GM21360 (cell line): Measurements from ENCODE around the gene IL27RA.

Experiments
- ATAC-seq: cut with Tn5 transposase; IDR thresholded peaks from one replicate; pipeline ENCODE4 v1.9.1; 2021; ENCODE audit warnings: mild to moderate bottlenecking, moderate library complexity; ENCODE audit not compliant: unreplicated experiment

The IL27RA gene

DNA sequence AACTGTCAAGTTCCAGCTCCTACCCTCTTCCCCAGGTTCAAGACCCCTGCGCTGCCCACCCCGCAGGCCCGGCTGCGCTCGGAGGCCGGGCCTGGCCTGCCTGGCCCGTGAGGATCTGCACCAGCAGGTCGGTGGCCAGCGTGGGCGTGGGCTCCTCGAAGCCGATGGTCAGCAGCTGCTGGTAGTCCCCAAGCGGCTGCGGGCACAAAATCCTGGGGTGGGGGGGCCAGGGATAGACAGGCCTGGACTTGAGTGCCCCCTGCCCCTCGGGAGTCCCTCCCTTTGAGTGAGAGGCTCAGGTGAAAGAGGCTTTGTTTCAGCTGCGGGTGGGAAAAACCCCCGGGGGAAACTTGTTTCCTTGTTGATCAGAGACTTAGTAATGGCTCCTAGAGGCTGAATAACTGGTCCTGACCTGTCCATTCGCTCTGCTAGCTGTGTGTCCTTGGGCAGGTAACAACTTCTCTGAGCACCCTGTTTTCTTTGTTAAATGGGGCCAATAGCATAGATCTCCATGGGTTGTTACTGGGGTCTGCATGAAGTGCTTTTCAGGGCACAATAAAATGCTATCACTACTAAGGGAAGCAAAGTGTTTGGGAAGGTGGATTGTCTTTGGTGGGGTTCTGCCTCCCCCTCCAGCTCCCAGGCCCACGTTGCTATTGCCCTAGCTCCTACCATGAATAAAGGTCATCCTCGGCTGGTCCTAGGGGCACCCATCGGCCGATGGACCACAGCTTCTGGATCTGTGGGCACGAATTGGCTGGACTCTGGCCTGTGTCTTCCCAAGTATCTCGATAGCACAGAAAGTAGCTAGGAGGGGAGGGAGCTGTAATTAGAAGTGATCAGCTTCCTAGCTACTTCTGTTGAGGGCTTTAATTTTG lies 50.5 kb downstream of the IL27RA start:
- ATAC-seq = peak; percentile 25

DNA sequence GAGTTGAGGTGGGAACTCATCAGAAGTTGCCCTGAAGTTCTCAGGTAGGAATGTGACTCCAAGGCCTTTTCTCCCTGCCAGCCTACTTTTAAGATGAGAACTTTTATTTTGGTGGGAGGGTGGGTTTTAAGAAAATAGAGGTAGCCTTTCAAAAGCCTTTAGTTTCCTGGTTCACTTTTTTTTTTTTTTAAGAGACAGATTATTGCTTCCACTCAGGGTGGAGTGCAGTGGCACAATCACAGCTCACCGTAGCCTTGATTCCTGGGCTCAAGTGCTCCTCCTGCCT lies 51.1 kb downstream of the IL27RA start:
- ATAC-seq = no peak

DNA sequence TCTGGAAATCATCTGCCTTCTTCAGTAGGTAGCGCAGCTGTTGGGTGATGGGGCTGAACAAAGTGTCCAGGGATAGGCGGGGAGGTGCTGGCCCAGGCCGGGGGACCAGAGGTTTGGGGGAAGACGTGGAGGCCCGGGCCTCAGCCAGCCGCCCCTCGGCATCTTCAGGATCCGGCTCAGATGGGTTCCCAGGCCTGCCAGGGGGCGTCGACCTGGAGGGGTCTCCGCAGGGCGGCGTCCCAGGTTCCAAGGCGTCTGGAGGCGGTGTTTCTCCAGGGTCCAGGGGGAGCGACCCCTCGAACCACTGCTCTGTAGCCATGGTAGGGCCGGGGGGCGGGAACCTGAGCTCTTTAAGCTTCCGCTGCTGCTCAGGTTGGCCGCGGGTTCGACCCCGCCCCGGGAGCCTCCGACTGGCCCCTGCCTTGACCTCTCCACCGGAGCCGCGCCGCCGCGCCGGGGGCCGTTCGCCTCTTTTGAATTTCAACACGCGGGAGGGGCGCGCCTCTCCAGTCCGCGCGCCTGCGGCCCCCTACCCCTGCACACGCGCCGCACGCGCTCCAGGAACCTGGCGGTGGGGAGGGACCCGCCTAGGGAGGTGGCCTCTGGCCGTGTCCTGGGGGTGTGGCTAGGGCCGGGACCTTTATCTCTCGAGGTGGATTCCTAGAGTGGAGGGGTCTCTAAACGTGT lies 53.9 kb downstream of the IL27RA start, which contains the start of gene C19orf67:
C19orf67 (minus strand) TSS at position 475 of the 687 bp plus-strand sequence; CDS start at position 319, 156 bp downstream.
- ATAC-seq = no peak

DNA sequence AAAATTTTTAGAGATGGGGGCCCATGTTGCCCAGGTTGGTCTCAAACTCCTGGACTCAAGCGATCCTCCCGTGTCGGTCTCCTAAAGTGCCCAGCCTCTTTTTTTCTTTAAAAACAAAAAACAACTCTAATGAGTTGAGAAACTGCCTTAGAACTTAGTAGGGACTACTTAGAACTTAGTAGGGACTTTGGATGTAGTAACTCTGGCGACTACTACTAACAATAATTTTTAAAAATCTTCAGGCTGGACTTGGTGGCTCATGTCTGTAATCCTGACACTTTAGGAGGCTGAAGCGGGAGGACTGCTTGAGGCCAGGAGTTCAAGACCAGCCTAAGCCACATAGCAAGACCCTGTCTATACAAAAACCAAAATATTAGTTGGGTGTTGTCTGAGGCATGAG lies 54.5 kb downstream of the IL27RA start:
- ATAC-seq = no peak

DNA sequence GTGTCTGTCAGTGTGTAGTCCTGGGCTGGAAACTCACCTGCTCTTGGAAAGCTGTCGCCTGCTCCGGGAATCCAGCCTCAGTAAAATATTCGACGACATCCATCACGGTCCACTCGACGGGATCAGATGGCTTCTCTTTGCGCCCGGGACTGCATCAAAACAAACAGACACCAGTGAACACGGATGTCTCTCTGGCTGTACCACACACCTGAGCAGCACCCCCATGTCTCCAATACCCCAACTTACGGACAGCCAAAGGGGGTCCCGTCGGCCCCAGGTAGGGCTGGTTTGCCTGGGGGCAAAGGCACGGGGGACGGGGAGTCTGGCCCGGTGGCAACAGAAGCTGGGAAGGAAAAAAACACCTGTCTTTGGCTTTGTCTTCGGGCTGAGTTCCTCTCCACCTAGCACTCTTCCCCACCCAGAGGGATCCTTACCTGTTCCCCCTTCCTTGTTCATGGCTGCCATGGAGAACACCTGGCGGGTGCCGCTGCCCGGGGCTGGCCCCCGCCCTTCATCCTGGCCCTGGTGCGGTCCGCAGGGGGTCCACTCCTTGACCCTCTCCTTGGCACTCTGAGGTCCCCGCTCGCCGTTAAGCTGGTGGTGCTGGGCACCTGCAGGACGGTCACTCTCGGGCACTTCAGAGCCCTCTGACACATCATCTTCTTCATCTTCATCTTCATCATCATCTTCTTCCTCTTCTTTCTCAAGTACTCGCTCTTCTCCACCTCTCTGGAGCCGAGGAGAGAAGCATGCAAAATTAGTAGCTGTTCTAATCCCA lies 57.3 kb downstream of the IL27RA start:
- no peak for ATAC-seq

DNA sequence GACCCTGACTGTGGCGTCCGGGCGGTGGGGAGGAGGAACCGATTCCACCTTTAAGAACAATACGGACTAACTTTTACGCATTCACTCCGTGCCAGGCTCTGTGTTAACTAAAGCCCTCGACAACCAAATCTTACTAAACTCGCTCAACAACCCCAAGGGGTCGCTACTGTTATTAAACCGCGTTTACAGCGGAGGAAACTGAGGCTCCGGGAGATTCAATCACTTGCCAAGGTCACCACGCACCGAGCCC lies 57.8 kb downstream of the IL27RA start:
- ATAC-seq = no peak

DNA sequence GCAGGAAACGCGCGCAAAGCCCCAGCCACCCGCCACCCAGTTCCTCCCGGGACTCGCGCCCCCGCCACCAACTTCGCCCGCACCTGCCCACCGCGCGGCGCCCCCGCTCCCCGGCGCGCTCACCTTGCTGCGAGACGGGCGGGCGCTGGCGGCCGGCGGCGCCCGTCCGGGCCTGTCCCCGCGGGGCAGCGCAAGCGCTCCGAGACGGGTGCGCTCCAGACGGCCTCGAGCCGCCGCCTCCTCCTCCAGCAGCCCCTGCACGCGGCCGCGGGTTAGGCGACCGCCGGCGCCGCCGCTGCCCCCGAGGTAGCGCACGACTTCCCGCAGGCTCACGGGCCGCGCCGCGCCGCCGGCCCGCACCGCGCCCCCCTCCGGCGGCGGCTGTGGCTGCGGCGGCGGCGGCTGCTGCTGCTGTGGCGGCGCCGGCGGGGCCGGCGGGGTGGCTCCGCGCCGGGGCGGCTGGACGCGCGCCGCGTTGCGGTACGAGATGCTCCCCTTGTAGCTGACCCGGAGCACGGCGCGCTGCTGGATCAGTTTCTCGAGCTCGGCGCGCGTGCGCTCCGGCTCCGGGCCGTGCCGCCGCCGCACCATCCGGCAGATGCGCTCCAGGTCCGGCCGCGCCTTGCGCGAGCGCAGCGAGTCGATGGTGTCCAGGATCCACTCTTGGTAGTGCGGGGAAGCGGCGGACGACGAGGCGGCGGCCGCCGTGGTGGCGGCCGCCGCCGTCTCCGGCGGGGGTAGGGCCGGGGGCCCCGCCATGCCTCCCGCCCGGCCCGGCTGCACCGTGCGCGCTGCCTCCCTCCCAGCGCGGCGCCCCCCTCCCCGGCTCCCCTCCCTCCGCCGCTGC lies 58.3 kb downstream of the IL27RA start:
- ATAC-seq = no peak

DNA sequence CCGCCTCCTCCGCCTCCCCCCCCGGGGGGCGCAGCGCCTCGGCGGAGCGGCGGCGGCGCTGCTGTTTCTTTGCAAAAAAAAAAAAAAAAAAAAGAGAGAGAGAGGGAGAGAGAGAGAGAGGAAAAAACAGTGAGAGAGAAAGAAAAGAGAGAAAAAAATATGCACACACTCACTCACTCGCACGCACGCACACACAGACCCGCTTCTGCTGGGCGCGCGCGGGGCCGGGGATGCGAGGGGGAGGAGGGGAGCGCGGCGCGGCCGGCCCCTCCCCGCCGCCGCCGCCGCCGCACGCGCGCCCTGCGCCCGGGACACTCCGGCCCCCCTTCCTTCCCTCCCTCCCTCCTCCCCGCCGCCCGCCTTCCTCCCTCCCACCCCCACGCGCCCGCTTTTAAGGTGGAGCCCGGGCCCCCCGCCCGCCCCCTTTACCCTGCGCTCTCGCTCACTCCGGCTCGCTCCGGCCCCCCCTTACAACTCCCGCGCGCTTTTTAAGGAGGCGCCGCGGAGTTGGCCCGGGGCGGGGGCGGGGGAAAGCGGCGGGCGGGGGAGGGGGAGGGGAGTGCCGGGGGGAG lies 59.0 kb downstream of the IL27RA start, which contains the start of gene SAMD1:
SAMD1 (minus strand) TSS at position 243 of the 572 bp plus-strand sequence.
- peak; percentile 24 for ATAC-seq

DNA sequence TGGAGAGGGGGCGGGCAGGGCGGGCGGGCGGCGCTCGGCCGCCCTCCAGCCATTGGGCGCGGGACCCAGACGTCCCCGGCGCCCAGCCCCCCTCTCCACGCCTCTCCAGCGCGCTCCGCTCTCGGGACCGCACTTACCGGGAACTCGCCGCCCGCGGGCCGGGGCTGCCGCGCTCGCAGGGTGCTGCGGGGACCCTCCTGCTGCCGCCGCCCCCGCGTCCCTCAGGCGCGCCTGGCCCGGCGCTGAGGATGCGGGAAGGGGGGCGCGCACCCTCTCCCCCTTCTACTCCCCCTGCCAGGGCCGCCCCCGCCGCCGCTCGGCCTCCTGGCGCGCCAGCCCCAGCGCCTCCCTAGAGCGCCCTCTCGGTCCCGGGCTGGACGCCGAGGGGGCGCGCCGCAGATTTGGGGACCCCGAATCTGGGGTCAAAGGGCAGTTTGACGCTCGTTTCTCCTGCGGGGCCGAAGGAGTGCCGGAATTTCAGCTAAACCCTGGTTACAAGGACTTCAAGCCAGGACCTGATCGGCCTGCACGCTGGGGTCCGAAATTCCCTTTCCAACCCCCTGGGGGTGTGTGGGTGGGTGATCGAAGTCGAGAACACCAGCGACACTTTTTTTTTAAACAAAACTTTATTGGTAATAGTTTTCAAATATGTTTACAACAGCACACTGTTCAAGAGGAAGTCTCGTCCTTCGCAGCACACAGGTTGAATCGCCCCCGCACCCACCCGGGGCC lies 59.7 kb downstream of the IL27RA start:
- peak; percentile 47 for ATAC-seq

DNA sequence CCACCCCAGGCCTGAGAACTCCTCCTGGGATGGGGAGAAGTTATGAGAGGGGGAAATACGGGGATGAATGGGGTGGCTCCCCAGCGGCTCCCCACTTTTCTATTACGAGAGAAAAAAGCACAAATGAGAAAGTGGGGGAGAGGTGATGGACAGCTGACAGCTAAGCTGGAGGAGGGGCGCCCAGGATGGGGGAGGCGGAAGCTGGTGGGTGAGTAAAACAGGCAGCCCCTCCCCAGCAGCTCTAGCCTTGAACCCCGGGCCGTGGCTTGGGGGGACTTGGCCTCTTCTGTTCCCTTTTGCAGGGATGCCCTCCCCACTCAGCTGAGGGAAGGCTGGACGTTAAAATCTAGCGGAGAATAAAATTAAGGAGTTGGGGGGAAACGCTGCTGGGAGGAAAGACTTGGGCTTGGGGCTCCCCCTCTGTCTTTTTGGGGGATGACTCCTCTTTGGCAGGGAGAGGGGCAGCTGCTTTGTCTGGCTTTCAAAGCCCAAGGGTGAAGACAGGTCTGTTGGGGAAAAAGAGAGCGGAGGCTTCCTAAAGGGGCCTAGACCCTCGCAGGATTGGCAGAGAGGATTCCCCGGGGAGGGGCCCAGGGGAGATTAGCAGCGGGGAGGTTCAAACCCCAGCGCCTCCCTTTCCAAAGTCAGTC lies 60.4 kb downstream of the IL27RA start:
- ATAC-seq = no peak

DNA sequence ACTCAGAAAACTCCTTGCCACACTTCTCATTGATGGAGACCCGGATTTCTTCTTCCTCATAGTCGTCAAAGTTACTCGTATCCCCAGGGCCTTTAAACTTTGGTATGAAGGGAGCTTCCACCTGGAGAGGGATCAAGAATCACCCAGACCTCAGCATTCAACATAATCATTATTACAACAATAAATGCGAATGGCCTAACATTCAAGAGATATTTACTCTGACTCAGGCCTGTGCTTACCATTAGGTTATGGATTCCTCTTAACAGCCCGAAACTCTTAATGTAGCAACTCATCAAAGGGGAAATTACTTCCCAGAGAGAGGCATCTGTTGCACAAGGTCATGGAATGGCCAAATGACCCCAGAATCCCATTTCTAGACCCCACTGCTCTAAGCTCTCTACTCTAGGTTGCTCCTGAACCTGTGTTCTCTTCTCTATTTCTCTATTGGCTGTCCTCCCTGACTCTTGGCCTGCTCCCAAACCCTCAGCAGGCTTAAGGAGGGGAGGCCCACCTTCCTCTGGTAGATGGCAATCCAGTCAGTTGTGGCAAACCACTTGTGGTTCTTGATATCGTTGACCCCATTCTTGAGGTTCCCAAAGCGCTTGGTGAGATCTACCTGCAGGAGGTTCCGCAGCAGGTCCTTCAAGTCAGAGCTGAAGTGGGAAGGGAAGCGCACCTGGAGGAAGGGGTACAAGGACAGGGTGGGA lies 61.7 kb downstream of the IL27RA start:
- ATAC-seq = no peak

DNA sequence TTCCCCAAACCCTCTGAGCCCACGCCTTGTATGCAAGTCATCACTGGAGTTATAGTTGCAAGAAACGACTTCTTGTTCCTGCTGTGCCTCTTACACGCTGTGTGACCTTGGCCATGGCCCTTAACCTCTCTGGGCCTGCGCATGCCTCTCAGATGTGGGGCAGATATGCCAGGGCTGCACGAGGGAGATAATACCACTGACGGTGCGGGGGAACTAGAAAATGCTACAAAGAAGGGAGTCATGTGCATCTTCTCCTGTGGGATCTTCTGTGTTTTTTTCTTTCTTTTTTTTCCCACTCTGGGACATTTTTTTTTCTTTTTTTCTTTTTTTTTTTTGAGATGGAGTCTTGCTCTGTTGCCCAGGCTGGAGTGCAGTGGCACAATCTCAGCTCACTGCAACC lies 63.3 kb downstream of the IL27RA start:
- ATAC-seq = no peak

DNA sequence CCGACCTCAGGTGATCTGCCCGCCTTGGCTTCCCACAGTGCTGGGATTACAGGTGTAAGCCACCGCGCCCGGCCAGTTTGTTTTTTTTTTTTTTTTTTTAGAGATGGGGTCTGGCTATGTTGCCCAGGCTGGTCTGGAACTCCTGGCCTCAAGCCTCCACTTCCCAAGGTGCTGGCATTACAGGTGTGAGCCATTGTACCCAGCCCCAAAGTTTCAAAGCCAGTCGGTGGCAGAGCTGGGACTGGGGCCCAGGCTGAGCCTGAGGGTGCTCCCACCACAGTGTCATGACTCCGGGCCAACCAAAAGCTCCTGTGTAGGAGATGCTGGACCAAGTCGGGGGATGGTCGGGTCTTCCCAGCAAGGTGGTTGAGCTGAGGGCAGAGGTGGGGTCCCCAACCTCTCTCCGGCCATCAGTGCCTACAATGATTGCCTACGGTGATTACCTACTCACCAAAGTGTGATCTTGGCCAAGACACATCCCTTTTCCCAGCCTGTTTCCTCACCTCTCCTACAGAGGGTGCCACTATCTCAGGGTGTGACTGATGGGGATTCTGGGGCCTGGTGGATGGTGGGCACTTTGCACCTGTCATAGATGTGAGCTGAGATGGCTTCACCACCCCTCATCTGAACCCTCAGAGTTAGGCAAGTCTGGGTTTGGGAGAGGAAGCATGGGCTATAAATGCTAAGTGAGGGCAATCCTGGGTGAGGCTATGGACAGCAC lies 64.9 kb downstream of the IL27RA start:
- no peak for ATAC-seq

DNA sequence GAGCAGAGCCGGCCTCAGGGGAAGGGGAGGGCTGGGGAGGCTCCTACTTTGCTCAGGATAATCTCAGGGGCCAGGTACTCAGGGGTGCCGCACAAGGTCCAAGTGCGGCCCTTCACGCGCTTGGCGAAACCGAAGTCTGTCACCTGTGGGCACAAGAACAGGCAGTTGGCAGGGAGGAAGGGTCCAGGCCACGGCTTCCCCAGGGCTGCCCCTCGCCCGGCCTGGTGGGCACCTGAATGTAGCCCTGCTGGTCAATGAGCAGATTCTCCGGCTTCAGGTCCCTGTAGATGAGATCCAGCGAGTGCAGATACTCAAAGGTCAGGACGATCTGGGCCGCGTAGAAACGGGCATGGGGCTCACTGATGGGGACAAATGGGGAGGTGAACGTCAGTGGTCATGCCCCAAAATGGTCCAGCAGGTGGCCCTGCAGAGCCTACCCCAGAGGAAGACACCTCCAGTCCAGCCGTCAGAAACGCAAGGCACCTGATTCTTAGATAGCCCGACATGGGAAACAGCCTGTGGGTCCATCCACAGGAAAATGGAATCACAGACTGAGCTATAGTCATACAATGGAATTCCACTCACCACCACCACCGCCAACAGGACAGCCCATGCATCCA lies 66.1 kb downstream of the IL27RA start:
- ATAC-seq = no peak

DNA sequence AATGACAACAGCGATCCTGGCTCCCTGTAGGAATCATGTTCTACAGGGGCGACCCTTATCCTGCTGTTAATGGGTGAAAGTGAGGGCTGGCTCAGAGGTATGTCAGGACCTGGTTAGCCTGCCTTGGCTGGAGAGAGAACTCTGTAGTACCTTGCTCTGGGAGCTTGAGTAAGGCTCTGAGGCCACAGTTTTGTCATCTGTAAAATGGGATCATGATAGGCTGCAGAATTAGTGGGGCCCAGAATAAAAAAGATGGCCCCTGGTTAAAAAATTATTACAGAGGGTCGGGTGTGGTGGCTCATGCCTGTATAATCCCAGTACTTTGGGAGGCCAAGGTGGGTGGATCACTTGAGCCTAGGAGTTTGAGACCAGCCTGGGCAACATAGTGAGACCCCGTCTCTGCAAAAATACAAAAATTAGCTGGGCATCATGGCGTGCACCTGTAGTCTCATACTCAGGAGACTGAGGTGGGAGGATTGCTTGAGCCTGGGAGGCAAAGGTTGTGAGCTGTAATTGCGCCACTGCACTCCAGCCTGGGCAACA lies 69.5 kb downstream of the IL27RA start:
- no peak for ATAC-seq

DNA sequence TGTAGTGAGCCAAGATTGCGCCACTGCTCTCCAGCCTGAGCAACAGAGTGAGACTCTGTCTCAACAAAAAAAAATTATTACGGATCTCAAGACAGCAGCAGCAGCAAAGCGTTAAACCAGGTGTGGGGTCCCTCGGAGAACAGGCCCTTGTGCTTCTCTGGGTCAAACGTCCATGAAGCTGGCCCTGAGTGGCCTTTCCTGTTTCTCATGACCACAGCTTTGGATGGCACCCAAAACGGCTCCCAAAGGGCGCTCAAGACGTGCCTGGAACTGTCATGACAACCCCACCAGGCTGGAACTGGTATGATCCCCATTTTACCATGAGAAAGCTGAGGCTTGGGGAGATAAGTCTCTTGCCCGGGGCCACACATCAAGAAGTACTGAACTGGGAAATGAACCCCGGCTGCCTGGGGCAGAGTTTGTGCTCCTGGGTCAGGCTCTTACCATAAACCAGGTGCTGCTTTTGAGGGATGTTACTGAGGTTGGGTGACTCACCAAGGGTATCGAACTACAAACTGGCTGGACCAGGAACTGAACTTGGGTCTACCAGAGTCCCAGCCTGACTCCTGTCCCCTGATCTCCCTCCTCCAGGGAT lies 70.6 kb downstream of the IL27RA start:
- no peak for ATAC-seq

DNA sequence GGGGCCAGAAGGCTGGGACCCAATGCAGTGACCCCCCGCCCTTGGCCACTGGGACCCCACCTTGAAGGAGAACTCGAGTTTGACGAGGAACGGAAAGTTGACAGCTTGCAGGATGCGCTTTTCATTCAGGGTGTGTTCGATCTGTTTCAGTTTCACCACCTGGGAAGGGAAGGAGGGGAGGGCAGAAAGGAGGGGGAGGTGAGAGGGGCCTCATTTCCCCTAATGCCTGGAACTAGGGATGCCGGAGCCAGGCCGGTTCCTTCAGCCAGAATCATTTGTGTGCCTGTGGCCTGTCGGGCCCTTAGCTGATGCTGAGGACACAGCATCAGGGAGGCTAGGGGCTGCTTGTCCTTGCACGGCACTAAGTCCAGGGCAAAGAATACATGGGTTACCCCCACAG lies 71.2 kb downstream of the IL27RA start:
- no peak for ATAC-seq
